Tibial nerve (tissue), 4 donors: ENCODE results near the gene DCANP1. TPM values are rescaled to one million over a fixed set of nuclear protein-coding genes. Genes with fewer than 3 reads are reported as not detected.

Source experiments
- DNase-seq, 2 donors: peaks; one replicate each; pipeline ENCODE4 v3.0.0-alpha.2; 2019; ENCODE audit warnings: low spot score in 2 of 2
- H3K27ac ChIP-seq, 4 donors: fragments of 200-600 bp; sonication (generic) in 3 of 4; one replicate each; pipeline ENCODE4 v1.5.1; 2017 to 2019; ENCODE audit warnings: mild to moderate bottlenecking in 1 of 4
- H3K27me3 ChIP-seq, 2 donors: fragments of 200-600 bp; sonication (generic) in 1 of 2; one replicate each; pipeline versions ENCODE4 v1.5.1 to v1.6.0; 2017 to 2019
- H3K36me3 ChIP-seq, 3 donors: fragments of 200-600 bp; sonication (generic); one replicate each; pipeline ENCODE4 v1.5.1; 2018 to 2019
- H3K4me1 ChIP-seq, 4 donors: fragments of 200-600 bp; sonication (generic) in 3 of 4; one replicate each; pipeline ENCODE4 v1.5.1; 2017 to 2019
- H3K4me3 ChIP-seq, 4 donors: fragments of 200-600 bp; sonication (generic) in 3 of 4; one replicate each; pipeline ENCODE4 v1.5.1; 2017 to 2019; ENCODE audit warnings: mild to moderate bottlenecking in 1 of 4, moderate library complexity in 1 of 4
- H3K9me3 ChIP-seq, 4 donors: fragments of 200-600 bp; sonication (generic) in 3 of 4; one replicate each; pipeline ENCODE4 v1.5.1; 2017 to 2019
- EP300 ChIP-seq, 2 donors: sonication (generic); formaldehyde crosslinking; IDR thresholded peaks; one replicate each; pipeline ENCODE4 v1.6.1; 2017; ENCODE audit warnings: antibody characterized with exemption in 2 of 2, mild to moderate bottlenecking in 1 of 2
- POLR2A ChIP-seq, 2 donors: fragments of 450-650 bp; IDR thresholded peaks; one replicate each; pipeline ENCODE4 v1.6.1; 2017; ENCODE audit warnings: antibody characterized with exemption in 2 of 2, mild to moderate bottlenecking in 2 of 2, moderate library complexity in 2 of 2
- WGBS, 2 donors: methylation state at CpG; one replicate each; pipeline ENCODE4 v1.1.5; 2018; 5-methylcytosine and 5-hydroxymethylcytosine counted together
- total RNA-seq, 4 donors: library from RNA; depleted of rRNA; stranded (reverse); fragments of >200 nt; gene quantifications; one replicate each; pipeline ENCODE4 v1.1.0, GENCODE V29; 2016
- TF ChIP-seq, protein P1 (sequence below), 5 experiments: fragments of 200-600 bp in 3 of 5; fragments of 450-650 bp in 2 of 5; sonication (generic) in 3 of 5; IDR thresholded peaks; one replicate each; pipeline ENCODE4 v1.5.1; 2016 to 2019; ENCODE audit warnings: antibody characterized with exemption in 5 of 5, mild to moderate bottlenecking in 3 of 5, moderate library complexity in 2 of 5

DCANP1 gene
- total RNA-seq, 4 donors from 2014 or later, result not detected

GRCh38 chr5:135426102-135427082, 20.8 kb downstream of the DCANP1 start:
- no peak for DNase-seq
- peaks cover 0 to 10% (median 0%) of the 10 kb centered on the region in 4 donors for H3K9me3 ChIP-seq
- H3K4me1 ChIP-seq, result peaks cover 0 to 14% (median 2%) of the 10 kb centered on the region in 4 donors
- no peaks in the 10 kb centered on the region for H3K36me3 ChIP-seq
- H3K27me3 ChIP-seq, result no peaks in the 10 kb centered on the region
- WGBS, 2 donors, result 54 to 58% methylated on average over 7 of the region's 7 CpGs
- TF ChIP-seq EP300 (IDR thresholded peaks at IDR 0.05), result no peak
- no peak for TF ChIP-seq POLR2A (IDR thresholded peaks at IDR 0.05)
- TF ChIP-seq, protein P1, sequence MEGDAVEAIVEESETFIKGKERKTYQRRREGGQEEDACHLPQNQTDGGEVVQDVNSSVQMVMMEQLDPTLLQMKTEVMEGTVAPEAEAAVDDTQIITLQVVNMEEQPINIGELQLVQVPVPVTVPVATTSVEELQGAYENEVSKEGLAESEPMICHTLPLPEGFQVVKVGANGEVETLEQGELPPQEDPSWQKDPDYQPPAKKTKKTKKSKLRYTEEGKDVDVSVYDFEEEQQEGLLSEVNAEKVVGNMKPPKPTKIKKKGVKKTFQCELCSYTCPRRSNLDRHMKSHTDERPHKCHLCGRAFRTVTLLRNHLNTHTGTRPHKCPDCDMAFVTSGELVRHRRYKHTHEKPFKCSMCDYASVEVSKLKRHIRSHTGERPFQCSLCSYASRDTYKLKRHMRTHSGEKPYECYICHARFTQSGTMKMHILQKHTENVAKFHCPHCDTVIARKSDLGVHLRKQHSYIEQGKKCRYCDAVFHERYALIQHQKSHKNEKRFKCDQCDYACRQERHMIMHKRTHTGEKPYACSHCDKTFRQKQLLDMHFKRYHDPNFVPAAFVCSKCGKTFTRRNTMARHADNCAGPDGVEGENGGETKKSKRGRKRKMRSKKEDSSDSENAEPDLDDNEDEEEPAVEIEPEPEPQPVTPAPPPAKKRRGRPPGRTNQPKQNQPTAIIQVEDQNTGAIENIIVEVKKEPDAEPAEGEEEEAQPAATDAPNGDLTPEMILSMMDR (IDR thresholded peaks at IDR 0.05), result peak in 4 of 5 experiments; percentile 22 to 51 (median 40)
- no peak overlapping the region for H3K4me3 ChIP-seq
- no peak overlapping the region for H3K27ac ChIP-seq

- peaks cover 0 to 10% (median 0%) of the 10 kb centered on the region in 4 donors for H3K9me3 ChIP-seq
Observed at GRCh38 chr5:135425641-135426040, 21.5 kb downstream of the DCANP1 start.

DNA sequence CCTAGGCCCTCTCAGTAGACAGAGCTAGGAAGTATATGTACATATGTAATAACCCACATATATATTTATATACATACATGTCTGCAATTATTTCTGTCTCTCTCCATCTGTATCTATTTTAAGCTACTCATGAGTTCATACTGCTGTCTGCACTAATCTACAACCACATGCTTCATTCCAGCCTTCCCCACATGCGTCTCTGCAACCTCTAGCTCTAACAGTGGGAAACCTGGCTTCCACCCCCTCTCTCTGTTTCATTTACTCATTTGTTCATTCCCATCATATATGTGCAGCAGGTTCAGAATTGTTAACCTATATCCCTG, 23.3 kb downstream of the DCANP1 start:
- H3K27me3 ChIP-seq, result no peaks in the 10 kb centered on the region
- H3K4me3 ChIP-seq, result no peak overlapping the region
- TF ChIP-seq POLR2A (IDR thresholded peaks at IDR 0.05) (no peak), EP300 (IDR thresholded peaks at IDR 0.05) (no peak)
- TF ChIP-seq, protein P1 (IDR thresholded peaks at IDR 0.05), result no peak
- WGBS, 2 donors, result 80 to 85% methylated on average over 1 of the region's 1 CpG
- H3K9me3 ChIP-seq, result peaks cover 0 to 15% (median 2%) of the 10 kb centered on the region in 4 donors
- H3K36me3 ChIP-seq, result no peaks in the 10 kb centered on the region
- no peaks in the 10 kb centered on the region for H3K4me1 ChIP-seq
- DNase-seq, result no peak
- no peak overlapping the region for H3K27ac ChIP-seq

More at GRCh38 chr5:135425641-135426040, 21.5 kb downstream of the DCANP1 start:
- Histone ChIP-seq H3K27ac (no peak overlapping the region), H3K36me3 (no peaks in the 10 kb centered on the region), H3K27me3 (no peaks in the 10 kb centered on the region), H3K4me1 (peaks cover 0 to 14% (median 2%) of the 10 kb centered on the region in 4 donors), H3K4me3 (no peak overlapping the region)
- no peak for TF ChIP-seq EP300 (IDR thresholded peaks at IDR 0.05)
- TF ChIP-seq, protein P1 (IDR thresholded peaks at IDR 0.05), result no peak
- no peak for TF ChIP-seq POLR2A (IDR thresholded peaks at IDR 0.05)
- no peak for DNase-seq
- WGBS, 2 donors, result 37 to 44% methylated on average over 2 of the region's 2 CpGs

DNA sequence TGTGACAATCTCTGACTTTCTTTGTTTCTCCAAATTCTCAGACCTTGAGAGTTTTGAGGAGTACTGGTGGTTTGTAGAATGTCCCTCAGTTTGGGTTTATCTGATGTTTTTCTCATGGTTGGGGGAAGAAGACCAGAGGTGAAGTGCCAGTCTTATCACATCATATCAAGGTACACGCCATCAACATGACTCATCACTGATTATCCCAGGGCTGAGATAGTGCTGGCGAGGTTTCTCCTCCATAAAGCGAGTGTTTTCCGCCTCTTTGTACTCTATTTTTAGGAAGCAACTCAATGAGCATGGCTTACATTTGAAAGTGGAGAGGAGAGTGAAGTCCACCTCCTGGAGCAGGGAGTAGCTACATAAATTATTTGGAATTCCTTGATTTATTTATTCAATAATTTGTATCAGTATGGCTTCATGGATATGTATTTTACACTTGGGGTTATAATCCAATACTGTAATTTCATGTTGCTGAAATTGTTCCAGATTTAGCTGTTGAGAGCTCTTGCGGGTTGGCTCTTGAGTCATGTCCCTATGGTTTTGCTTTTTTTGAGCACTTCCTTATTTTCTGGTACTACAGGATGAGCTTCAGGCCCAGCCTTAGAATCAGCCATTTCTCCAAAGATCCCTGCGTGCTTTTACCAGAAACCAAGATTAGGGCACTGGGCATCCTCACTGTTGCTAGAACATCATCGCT, 23.9 kb downstream of the DCANP1 start:
- DNase-seq, result no peak
- peak in 1 of 2 donors; percentile 33 for TF ChIP-seq EP300 (IDR thresholded peaks at IDR 0.05)
- TF ChIP-seq, protein P1 (IDR thresholded peaks at IDR 0.05), result no peak

DNA sequence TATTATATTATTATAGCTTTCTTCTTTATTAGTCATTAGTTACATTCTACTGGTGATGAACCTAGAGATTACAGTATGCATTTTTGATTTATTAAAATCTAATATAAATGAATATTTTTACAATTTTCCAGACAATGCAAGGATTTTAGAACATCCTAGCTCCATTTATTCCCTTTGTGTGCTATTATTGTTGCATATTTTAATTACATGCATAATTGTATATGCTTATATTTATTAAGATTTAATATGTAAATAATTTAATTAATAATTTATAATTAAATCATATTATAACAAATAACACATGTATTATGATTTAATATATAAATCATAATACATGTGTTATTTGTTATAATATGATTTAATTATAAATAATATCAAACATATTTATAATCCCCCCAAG, 24.7 kb downstream of the DCANP1 start:
- H3K4me3 ChIP-seq, result no peak overlapping the region
- DNase-seq, result no peak
- TF ChIP-seq EP300 (IDR thresholded peaks at IDR 0.05), result no peak
- TF ChIP-seq, protein P1 (IDR thresholded peaks at IDR 0.05), result no peak
- no peak for TF ChIP-seq POLR2A (IDR thresholded peaks at IDR 0.05)
- H3K27ac ChIP-seq, result no peak overlapping the region
- H3K36me3 ChIP-seq, result no peaks in the 10 kb centered on the region
- H3K4me1 ChIP-seq, result no peaks in the 10 kb centered on the region
- no peaks in the 10 kb centered on the region for H3K27me3 ChIP-seq
- peaks cover 0 to 5% (median 2%) of the 10 kb centered on the region in 4 donors for H3K9me3 ChIP-seq

More for the DNA sequence above, 23.9 kb downstream of the DCANP1 start:
- Histone ChIP-seq H3K9me3 (peaks cover 0 to 9% (median 2%) of the 10 kb centered on the region in 4 donors), H3K4me3 (no peak overlapping the region), H3K27me3 (no peaks in the 10 kb centered on the region), H3K27ac (no peak overlapping the region), H3K36me3 (no peaks in the 10 kb centered on the region), H3K4me1 (no peaks in the 10 kb centered on the region)
- 78 to 79% methylated on average over 7 of the region's 7 CpGs for WGBS, 2 donors
